OCI-M2 (cell line): ENCODE measurements around the gene PDE6H.

ENCODE experiments used
- DNase-seq: peaks from one replicate; lab custom pipeline; 2025; ENCODE audit not compliant: unreplicated experiment; lab: John Stamatoyannopoulos, UW

The PDE6H gene

GRCh38 chr12:14999695-15000365 is 27.0 kb downstream of the PDE6H start:
- no peak for DNase-seq

GRCh38 chr12:15000575-15000974 is 27.7 kb downstream of the PDE6H start:
- no peak for DNase-seq

GRCh38 chr12:15001733-15002382 is 29.0 kb downstream of the PDE6H start:
- DNase-seq = no peak

DNA sequence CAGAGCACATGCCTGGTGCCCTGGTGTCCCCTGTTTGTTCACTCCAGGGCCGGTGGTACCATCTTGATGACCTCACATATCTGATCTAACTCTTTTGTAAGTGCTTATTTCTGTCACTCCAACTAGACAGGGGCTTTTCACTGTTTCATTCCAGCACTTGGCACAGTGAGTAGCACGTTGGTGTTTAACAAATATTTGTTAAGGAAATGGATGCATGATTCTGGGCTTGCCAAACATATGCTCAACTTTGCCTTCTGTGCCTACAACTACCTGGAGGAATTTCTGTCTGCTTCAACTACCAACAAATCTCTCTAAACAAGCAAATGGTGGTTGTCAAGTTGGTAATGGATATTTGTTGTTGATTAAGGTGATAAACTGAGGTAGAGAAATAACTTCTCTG is 31.6 kb downstream of the PDE6H start:
- DNase-seq = no peak

- no peak for DNase-seq
Observed at GRCh38 chr12:15005064-15005463, 32.2 kb downstream of the PDE6H start.

DNA sequence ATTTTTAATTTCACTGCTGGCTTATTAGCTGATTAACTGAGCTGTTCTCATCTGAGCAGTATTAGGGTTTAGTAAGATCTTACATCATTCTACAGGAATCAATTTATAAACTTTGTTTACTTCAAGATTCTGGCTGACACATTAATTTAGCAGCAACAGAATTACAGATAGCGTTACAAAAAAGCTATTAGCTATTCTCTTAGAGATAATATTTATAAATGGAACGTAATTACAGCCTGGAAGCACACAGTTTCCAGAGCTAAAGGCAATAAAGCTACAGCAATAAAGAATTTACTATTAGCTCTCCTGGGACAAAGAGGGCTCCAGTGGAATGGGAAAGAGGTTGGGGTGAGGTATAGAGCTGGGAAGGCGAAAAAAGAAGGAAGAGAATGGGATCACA is 34.7 kb downstream of the PDE6H start:
- DNase-seq = no peak

DNA sequence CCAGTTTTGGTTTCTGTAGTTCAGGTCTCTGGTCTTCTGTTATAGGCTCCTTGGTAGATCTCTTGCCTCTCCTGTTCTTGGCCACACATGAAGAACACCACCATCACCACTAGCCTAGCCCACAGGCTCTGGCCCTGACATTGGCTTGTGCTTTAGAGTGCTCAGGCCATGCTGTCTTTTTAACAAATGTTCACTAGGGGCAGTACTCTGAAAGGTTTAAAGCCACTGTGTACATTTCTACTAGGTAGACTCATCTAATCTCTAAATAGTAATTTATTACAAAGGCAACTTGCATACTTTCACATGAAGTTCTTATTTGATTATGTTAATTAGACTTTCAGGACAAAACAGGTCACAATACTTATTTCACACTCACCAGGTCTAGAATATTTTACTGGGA is 38.3 kb downstream of the PDE6H start:
- DNase-seq = no peak

- no peak for DNase-seq
Observed at GRCh38 chr12:15013634-15014179, 40.9 kb downstream of the PDE6H start.

DNA sequence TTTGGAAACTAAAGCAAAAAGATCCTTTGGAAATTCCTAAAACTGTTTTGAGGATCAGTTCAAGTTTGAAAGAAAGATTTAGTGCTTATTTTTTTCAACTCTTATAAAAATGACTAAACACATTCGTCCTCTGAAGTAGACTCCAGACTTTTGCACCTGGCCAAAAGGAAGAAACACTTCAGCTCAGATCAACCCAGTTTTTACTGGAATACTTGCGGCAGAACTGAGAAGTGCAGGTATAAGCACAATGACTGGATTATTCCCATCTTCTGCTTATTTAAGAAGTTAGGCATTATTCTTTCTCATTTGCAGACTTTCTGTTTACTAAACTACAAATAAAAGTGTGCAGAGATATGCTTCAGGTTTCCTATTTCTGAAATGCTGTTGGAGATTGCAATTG is 41.9 kb downstream of the PDE6H start:
- no peak for DNase-seq

GRCh38 chr12:15015121-15015520 is 42.3 kb downstream of the PDE6H start:
- DNase-seq = no peak

DNA sequence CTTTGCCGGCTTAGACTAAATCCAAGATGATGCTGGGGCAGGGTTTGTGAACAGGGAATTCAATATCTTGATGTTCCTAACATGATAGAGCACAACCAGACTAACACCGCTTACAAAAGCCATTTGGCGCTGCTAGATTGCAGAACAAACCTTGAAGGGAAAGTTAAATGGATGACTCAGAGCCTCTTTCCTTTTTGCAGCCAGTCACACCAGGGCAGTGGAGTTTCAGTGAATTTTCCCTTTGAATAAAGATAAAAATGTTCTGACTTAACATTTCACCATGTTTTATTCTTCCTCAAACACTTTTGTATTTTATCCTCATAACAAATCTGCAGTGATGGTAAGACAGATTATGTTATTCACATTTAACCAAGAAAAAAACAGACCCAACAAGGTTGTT is 47.3 kb downstream of the PDE6H start:
- DNase-seq = no peak
